Measurements from ENCODE around the gene PHLDA2. TPM values are rescaled to one million over a fixed set of nuclear protein-coding genes. Genes with fewer than 3 reads are reported as not detected.
"Not testable (repeated sequence)": the region's sequence is repeated elsewhere in the genome, so short reads cannot be mapped to it uniquely, and the experiment has no call there.

PHLDA2 gene
- total and polyA plus RNA-seq, 2 of the 13 experiments (the other 11 are each of a cell fraction or from before 2014, with no cell fraction given) = 0.55 to 0.78 TPM

DNA sequence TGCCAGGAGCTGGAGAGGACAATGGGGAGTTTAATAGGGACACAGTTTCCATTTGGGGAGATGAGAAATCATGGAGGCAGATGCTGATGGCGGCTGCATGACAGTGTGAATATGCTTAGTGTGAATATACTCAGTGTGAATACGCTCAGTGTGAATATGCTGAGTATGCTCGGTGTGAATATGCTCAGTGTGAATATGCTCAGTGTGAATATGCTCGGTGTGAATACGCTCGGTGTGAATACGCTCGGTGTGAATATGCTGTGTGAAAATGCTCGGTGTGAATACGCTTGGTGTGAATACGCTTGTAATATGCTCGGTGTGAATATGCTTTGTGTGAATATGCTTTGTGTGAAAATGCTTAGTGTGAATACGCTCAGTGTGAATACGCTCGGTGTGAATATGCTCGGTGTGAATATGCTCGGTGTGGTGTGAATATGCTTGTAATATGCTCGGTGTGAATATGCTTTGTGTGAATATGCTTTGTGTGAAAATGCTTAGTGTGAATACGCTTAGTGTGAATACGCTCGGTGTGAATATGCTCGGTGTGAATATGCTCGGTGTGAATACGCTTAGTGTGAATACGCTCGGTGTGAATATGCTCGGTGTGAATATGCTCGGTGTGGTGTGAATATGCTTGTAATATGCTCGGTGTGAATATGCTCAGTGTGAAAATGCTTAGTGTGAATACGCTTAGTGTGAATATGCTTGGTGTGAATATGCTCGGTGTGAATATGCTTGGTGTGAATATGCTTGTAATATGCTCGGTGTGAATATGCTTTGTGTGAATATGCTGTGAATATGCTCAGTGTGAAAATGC, 8.6 kb upstream of the PHLDA2 start:
- H2AFZ ChIP-seq (ENCODE audit: low read length); H4K20me1 ChIP-seq (ENCODE audit: insufficient read depth, low read length); BruUV-seq (replicated peaks); H3K27ac ChIP-seq (ENCODE audit: extremely low read length, insufficient read depth, low read length); H3K79me2 ChIP-seq (ENCODE audit: insufficient read depth, low read length); H3K27me3 ChIP-seq (ENCODE audit: control insufficient read depth in 1 of 2, insufficient read depth in 2 of 2, low read length in 2 of 2); intact Hi-C loops (cut with micrococcal nuclease; ENCODE audit: unreplicated experiment); H3K9ac ChIP-seq (ENCODE audit: insufficient read depth, low read depth, low read length); POLR2A ChIA-PET; H3K36me3 ChIP-seq (replicated peaks in 1 of 2; ENCODE audit: control insufficient read depth in 1 of 2, insufficient read depth in 2 of 2, low read length in 2 of 2); CTCF ChIA-PET (ENCODE audit: low intra/inter-chr PET ratio, low total read pairs); DNase-seq (ENCODE audit: low spot score); H3K4me3 ChIP-seq (replicated peaks in 1 of 3; ENCODE audit: insufficient read depth in 1 of 3, low read depth in 2 of 3, low read length in 3 of 3); H3K4me2 ChIP-seq (ENCODE audit: low read depth, low read length); in situ Hi-C loops (cut with HindIII; ENCODE audit: extremely low pct_ligation_motif_present, low pct_unique_long_range_greater_than_20kb); ATAC-seq: not testable (repeated sequence)
- TF ChIP-seq, protein P1, sequence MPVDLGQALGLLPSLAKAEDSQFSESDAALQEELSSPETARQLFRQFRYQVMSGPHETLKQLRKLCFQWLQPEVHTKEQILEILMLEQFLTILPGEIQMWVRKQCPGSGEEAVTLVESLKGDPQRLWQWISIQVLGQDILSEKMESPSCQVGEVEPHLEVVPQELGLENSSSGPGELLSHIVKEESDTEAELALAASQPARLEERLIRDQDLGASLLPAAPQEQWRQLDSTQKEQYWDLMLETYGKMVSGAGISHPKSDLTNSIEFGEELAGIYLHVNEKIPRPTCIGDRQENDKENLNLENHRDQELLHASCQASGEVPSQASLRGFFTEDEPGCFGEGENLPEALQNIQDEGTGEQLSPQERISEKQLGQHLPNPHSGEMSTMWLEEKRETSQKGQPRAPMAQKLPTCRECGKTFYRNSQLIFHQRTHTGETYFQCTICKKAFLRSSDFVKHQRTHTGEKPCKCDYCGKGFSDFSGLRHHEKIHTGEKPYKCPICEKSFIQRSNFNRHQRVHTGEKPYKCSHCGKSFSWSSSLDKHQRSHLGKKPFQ (CRISPR knock-in tag; IDR thresholded peaks at IDR 0.05; ENCODE audit: insufficient replicate concordance) = peak; percentile 99
- TF ChIP-seq CHD4 (IDR thresholded peaks at IDR 0.05; ENCODE audit: borderline replicate concordance, low read length) = peak; percentile 58; the same call in 1 of the 2 replicates
- TF ChIP-seq MAFK (conservative IDR thresholded peaks at IDR 0.05 in 1 of 2, IDR thresholded peaks at IDR 0.05 in 1 of 2; ENCODE audit: low read length in 2 of 2) = peak in 1 of 2 experiments; percentile 38; a peak in 1 of 4 replicates
- TF ChIP-seq MAFF (IDR thresholded peaks at IDR 0.05; ENCODE audit: low read depth, low read length) = 0 out of 2 replicates have a peak, but pooled peaks have one; percentile 39
- peaks cover 15% of the 10 kb centered on the region; the same call in 1 of the 2 replicates for H3K9me3 ChIP-seq (ENCODE audit: low read length)
- FAIRE-seq = peak; percentile 34
- peaks cover 14% of the 10 kb centered on the region for H3K4me1 ChIP-seq (ENCODE audit: insufficient read depth, low read length)
- WGBS (ENCODE audit: low lambda C conversion rate) = 85% methylated on average over 32 of the region's 32 CpGs

Measured in HepG2 (cell line).